ENCODE data around the gene NECTIN1.

The NECTIN1 gene

DNA sequence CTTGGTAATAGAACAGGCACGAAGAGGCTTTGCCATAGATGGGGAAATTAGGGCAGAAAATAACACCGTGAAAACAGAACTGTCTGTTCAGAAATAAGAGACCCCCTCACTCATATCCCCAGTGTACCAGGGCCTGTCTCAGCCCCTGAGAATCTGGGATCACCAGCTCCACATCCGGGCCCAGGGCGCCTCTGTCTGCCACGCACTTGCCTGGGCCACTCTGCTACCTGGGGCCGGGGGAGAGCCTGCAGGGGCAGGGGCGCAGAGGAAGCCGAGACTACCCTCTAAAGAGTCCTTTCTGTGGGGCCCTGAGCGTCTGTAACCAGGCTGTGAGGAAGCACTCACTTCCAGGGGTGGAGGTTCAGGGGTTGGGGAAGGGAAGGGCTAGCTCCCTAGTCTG is 19.8 kb downstream of the NECTIN1 start:
- no peak; the same call in 2 of the 3 replicates for ATAC-seq

GRCh38 chr11:119708384-119708783 is 20.6 kb downstream of the NECTIN1 start:
- TF ChIP-seq, protein P1, sequence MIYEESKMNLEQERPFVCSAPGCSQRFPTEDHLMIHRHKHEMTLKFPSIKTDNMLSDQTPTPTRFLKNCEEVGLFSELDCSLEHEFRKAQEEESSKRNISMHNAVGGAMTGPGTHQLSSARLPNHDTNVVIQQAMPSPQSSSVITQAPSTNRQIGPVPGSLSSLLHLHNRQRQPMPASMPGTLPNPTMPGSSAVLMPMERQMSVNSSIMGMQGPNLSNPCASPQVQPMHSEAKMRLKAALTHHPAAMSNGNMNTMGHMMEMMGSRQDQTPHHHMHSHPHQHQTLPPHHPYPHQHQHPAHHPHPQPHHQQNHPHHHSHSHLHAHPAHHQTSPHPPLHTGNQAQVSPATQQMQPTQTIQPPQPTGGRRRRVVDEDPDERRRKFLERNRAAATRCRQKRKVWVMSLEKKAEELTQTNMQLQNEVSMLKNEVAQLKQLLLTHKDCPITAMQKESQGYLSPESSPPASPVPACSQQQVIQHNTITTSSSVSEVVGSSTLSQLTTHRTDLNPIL (CRISPR knock-in tag; IDR thresholded peaks at IDR 0.05; ENCODE audit: low read depth): no peak
- no peak for TF ChIP-seq ZC3H10 (CRISPR knock-in tag; IDR thresholded peaks at IDR 0.05)
- TF ChIP-seq SNAI2 (CRISPR knock-in tag; IDR thresholded peaks at IDR 0.05): no peak
- TF ChIP-seq ESRRG (CRISPR knock-in tag; IDR thresholded peaks at IDR 0.05): no peak
- no peak for TF ChIP-seq POU6F1 (CRISPR knock-in tag; IDR thresholded peaks at IDR 0.05; ENCODE audit: borderline replicate concordance, low read depth)
- no peak for TF ChIP-seq OSR1 (CRISPR knock-in tag; IDR thresholded peaks at IDR 0.05)
- TF ChIP-seq, protein P2, sequence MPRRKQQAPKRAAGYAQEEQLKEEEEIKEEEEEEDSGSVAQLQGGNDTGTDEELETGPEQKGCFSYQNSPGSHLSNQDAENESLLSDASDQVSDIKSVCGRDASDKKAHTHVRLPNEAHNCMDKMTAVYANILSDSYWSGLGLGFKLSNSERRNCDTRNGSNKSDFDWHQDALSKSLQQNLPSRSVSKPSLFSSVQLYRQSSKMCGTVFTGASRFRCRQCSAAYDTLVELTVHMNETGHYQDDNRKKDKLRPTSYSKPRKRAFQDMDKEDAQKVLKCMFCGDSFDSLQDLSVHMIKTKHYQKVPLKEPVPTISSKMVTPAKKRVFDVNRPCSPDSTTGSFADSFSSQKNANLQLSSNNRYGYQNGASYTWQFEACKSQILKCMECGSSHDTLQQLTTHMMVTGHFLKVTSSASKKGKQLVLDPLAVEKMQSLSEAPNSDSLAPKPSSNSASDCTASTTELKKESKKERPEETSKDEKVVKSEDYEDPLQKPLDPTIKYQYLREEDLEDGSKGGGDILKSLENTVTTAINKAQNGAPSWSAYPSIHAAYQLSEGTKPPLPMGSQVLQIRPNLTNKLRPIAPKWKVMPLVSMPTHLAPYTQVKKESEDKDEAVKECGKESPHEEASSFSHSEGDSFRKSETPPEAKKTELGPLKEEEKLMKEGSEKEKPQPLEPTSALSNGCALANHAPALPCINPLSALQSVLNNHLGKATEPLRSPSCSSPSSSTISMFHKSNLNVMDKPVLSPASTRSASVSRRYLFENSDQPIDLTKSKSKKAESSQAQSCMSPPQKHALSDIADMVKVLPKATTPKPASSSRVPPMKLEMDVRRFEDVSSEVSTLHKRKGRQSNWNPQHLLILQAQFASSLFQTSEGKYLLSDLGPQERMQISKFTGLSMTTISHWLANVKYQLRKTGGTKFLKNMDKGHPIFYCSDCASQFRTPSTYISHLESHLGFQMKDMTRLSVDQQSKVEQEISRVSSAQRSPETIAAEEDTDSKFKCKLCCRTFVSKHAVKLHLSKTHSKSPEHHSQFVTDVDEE (CRISPR knock-in tag; IDR thresholded peaks at IDR 0.05): no peak
- ATAC-seq: no peak

More for the DNA sequence above, 19.8 kb downstream of the NECTIN1 start:
- TF ChIP-seq BACH2 (CRISPR knock-in tag; IDR thresholded peaks at IDR 0.05; ENCODE audit: borderline replicate concordance) (no peak), ISL1 (CRISPR knock-in tag; IDR thresholded peaks at IDR 0.05) (no peak), RARB (CRISPR knock-in tag; IDR thresholded peaks at IDR 0.05) (no peak), ESRRG (CRISPR knock-in tag; IDR thresholded peaks at IDR 0.05) (no peak), SNAI2 (CRISPR knock-in tag; IDR thresholded peaks at IDR 0.05) (no peak), ZNF565 (CRISPR knock-in tag; conservative IDR thresholded peaks at IDR 0.05; ENCODE audit: low read depth) (no peak), CSRNP3 (CRISPR knock-in tag; IDR thresholded peaks at IDR 0.05) (no peak), OSR1 (CRISPR knock-in tag; IDR thresholded peaks at IDR 0.05) (no peak), TOX (CRISPR knock-in tag; IDR thresholded peaks at IDR 0.05; ENCODE audit: borderline replicate concordance) (no peak), PPARA (CRISPR knock-in tag; IDR thresholded peaks at IDR 0.05; ENCODE audit: borderline replicate concordance) (no peak), TCF4 (CRISPR knock-in tag; IDR thresholded peaks at IDR 0.05; ENCODE audit: borderline replicate concordance) (no peak), ZC3H10 (CRISPR knock-in tag; IDR thresholded peaks at IDR 0.05) (no peak), ZNF70 (CRISPR knock-in tag; IDR thresholded peaks at IDR 0.05) (no peak)

GRCh38 chr11:119706887-119707286 is 22.1 kb downstream of the NECTIN1 start:
- TF ChIP-seq GLIS3 (CRISPR knock-in tag; IDR thresholded peaks at IDR 0.05) (no peak), PPARA (CRISPR knock-in tag; IDR thresholded peaks at IDR 0.05; ENCODE audit: borderline replicate concordance) (no peak)
- no peak for ATAC-seq

DNA sequence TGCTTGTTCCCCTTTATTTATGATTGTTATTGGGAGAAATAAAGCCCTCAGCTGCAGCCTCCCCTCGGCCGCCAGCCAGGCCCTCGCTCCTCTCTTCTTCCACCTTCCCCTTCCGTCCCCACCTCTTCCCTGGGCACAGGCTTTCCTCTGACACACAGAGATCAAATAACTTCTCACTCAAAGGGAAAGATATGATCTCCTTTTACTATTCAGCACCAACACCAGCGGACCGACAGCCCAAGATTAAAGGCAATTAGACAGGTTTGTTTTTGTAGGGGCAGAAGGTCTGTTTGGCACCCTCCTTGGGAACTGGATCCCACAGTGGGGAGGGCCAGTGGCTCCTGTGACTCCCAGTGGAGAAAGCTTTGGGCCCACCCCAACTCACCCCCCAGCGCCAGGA is 23.0 kb downstream of the NECTIN1 start:
- no peak for ATAC-seq
- no peak for TF ChIP-seq ESRRG (CRISPR knock-in tag; IDR thresholded peaks at IDR 0.05)
- TF ChIP-seq BACH2 (CRISPR knock-in tag; IDR thresholded peaks at IDR 0.05; ENCODE audit: borderline replicate concordance): no peak
- no peak for TF ChIP-seq ZNF8 (CRISPR knock-in tag; IDR thresholded peaks at IDR 0.05)
- TF ChIP-seq TOX (CRISPR knock-in tag; IDR thresholded peaks at IDR 0.05; ENCODE audit: borderline replicate concordance): no peak
- TF ChIP-seq ZFP30 (CRISPR knock-in tag; IDR thresholded peaks at IDR 0.05): no peak
- no peak for TF ChIP-seq ZFP3 (CRISPR knock-in tag; IDR thresholded peaks at IDR 0.05)
- TF ChIP-seq ISL1 (CRISPR knock-in tag; IDR thresholded peaks at IDR 0.05): no peak
- TF ChIP-seq OSR1 (CRISPR knock-in tag; IDR thresholded peaks at IDR 0.05): no peak
- TF ChIP-seq RARB (CRISPR knock-in tag; IDR thresholded peaks at IDR 0.05): no peak
- TF ChIP-seq SNAI2 (CRISPR knock-in tag; IDR thresholded peaks at IDR 0.05): no peak
- TF ChIP-seq ZC3H10 (CRISPR knock-in tag; IDR thresholded peaks at IDR 0.05): no peak

- ATAC-seq: no peak
These were observed 23.6 kb downstream of the NECTIN1 start for GRCh38 chr11:119705362-119705761.

More at GRCh38 chr11:119705362-119705761, 23.6 kb downstream of the NECTIN1 start:
- TF ChIP-seq POU6F1 (CRISPR knock-in tag; IDR thresholded peaks at IDR 0.05; ENCODE audit: borderline replicate concordance, low read depth): no peak
- TF ChIP-seq BACH2 (CRISPR knock-in tag; IDR thresholded peaks at IDR 0.05; ENCODE audit: borderline replicate concordance): no peak
- no peak for TF ChIP-seq ESRRG (CRISPR knock-in tag; IDR thresholded peaks at IDR 0.05)
- no peak for TF ChIP-seq CSDC2 (CRISPR knock-in tag; IDR thresholded peaks at IDR 0.05)
- no peak for TF ChIP-seq GLIS3 (CRISPR knock-in tag; IDR thresholded peaks at IDR 0.05)
- no peak for TF ChIP-seq ZFP30 (CRISPR knock-in tag; IDR thresholded peaks at IDR 0.05)
- no peak for TF ChIP-seq ZNF565 (CRISPR knock-in tag; conservative IDR thresholded peaks at IDR 0.05; ENCODE audit: low read depth)
- TF ChIP-seq ISL1 (CRISPR knock-in tag; IDR thresholded peaks at IDR 0.05): no peak
- no peak for TF ChIP-seq PPARA (CRISPR knock-in tag; IDR thresholded peaks at IDR 0.05; ENCODE audit: borderline replicate concordance)
- no peak for TF ChIP-seq TOX (CRISPR knock-in tag; IDR thresholded peaks at IDR 0.05; ENCODE audit: borderline replicate concordance)

All from SK-N-SH treated with all-trans-retinoic acid at 6 μM for 48 hours (cell line).